HG03025 (cell line): ENCODE measurements around the gene ARMH3.

Experiments
- ATAC-seq: cut with Tn5 transposase; IDR thresholded peaks from one replicate; pipeline ENCODE4 v1.9.1; 2021; ENCODE audit warnings: mild to moderate bottlenecking, moderate library complexity; ENCODE audit not compliant: unreplicated experiment, low FRiP score

ARMH3 gene

GRCh38 chr10:101902032-101902819 is 153.7 kb downstream of the ARMH3 start:
- ATAC-seq, result no peak

GRCh38 chr10:101901340-101901739 is 154.6 kb downstream of the ARMH3 start:
- ATAC-seq, result peak; percentile 48

- no peak for ATAC-seq
These were observed 158.3 kb downstream of the ARMH3 start for GRCh38 chr10:101897633-101898032.

- ATAC-seq, result no peak
These were observed 159.6 kb downstream of the ARMH3 start for GRCh38 chr10:101896225-101896877.

- ATAC-seq, result no peak
These were observed 160.2 kb downstream of the ARMH3 start for GRCh38 chr10:101895781-101896180.

- no peak for ATAC-seq
These were observed 161.2 kb downstream of the ARMH3 start for GRCh38 chr10:101894742-101895141.

GRCh38 chr10:101894266-101894665 is 161.7 kb downstream of the ARMH3 start:
- ATAC-seq, result no peak

- ATAC-seq, result no peak
These were observed 162.4 kb downstream of the ARMH3 start for GRCh38 chr10:101893510-101894120.

GRCh38 chr10:101892782-101893391 is 163.1 kb downstream of the ARMH3 start:
- no peak for ATAC-seq

GRCh38 chr10:101889256-101890210 is 166.4 kb downstream of the ARMH3 start:
- ATAC-seq, result no peak

GRCh38 chr10:101888251-101888949 is 167.6 kb downstream of the ARMH3 start:
- no peak for ATAC-seq

GRCh38 chr10:101887775-101888174 is 168.2 kb downstream of the ARMH3 start:
- no peak for ATAC-seq

GRCh38 chr10:101886521-101887312 is 169.3 kb downstream of the ARMH3 start:
- no peak for ATAC-seq

GRCh38 chr10:101881036-101881774 is 174.8 kb downstream of the ARMH3 start:
- no peak for ATAC-seq

GRCh38 chr10:101880232-101880573 is 175.8 kb downstream of the ARMH3 start:
- ATAC-seq, result no peak

GRCh38 chr10:101879456-101880231 is 176.3 kb downstream of the ARMH3 start:
- no peak for ATAC-seq

- ATAC-seq, result no peak
These were observed 177.1 kb downstream of the ARMH3 start for GRCh38 chr10:101878869-101879268.
